HG03095 (cell line): ENCODE measurements around the gene FOXF2.

Experiments
- ATAC-seq: cut with Tn5 transposase; IDR thresholded peaks from one replicate; pipeline ENCODE4 v1.9.1; 2021; ENCODE audit warnings: moderate library complexity; ENCODE audit not compliant: unreplicated experiment

FOXF2 gene

DNA sequence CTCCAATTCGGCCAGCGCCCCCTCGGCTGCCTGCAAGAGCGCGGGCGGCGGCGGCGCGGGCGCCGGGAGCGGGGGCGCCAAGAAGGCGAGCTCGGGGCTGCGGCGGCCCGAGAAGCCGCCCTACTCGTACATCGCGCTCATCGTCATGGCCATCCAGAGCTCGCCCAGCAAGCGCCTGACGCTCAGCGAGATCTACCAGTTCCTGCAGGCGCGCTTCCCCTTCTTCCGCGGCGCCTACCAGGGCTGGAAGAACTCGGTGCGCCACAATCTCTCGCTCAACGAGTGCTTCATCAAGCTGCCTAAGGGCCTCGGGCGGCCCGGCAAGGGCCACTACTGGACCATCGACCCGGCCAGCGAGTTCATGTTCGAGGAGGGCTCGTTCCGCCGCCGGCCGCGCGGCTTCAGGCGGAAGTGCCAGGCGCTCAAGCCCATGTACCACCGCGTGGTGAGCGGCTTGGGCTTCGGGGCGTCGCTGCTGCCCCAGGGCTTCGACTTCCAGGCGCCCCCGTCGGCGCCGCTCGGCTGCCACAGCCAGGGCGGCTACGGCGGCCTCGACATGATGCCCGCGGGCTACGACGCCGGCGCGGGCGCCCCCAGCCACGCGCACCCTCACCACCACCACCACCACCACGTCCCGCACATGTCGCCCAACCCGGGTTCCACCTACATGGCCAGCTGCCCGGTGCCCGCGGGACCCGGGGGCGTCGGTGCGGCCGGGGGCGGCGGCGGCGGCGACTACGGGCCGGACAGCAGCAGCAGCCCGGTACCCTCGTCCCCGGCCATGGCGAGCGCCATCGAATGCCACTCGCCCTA is 963 bp downstream of the FOXF2 start:
- ATAC-seq: no peak

DNA sequence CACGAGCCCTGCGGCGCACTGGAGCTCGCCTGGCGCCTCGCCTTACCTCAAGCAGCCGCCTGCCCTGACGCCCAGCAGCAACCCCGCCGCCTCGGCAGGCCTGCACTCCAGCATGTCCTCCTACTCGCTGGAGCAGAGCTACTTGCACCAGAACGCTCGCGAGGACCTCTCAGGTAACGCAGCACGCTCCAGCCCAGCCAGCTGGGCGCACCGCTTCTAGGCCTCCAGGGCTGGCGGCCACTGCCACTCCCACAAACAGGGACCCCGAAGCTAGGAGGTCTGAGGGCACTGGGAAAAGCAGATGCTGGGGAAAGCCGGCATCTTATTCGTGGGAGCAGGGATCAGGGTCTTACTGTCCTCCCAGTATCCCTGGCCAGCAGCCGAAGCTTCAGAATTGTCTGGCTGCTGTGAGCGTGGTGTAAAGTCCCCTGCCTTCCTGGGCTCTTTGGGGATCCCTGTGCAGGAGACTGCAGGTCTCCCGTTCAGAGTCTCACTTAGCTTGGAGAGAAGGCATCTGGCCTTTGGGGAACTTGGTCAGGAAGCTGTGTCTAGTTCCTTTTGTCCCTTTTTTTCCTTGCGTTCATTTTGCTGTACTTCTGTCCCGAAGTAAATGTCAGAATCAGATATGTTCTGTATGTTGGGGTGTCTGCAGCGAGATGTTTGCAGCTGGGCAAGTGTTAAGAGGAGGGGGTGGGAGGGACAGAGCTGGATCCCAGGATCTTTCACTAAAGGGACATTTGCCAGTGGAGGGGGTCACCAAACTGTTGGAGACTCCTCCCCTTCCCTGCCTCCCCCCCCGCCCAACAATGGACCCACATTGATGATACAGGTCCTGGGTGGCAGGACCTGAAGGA is 1.8 kb downstream of the FOXF2 start:
- no peak for ATAC-seq

DNA sequence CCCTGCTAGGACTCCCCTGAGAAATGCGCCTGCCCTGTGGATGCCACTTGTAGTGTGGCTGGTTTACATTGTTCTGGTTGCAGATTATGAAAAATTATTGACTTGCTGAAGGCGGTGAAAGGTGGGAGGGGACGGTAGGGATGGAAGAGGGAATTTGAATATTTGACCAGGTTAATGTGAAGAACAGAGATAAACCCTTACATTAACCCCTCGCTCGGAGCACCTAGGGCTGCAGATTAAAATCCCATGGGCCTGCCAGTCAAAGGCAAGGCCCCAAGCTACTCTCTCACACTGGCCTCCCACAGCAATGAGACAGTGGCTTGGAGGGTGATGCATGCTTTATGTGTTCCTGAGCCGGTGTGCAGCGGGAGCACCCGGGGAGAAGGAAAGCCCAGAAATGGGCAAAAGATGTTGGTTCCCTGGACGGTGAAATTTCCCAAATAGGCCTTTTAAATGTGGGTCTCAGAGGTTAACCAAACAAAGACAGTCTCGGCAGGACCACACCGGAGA is 2.5 kb downstream of the FOXF2 start:
- no peak for ATAC-seq

DNA sequence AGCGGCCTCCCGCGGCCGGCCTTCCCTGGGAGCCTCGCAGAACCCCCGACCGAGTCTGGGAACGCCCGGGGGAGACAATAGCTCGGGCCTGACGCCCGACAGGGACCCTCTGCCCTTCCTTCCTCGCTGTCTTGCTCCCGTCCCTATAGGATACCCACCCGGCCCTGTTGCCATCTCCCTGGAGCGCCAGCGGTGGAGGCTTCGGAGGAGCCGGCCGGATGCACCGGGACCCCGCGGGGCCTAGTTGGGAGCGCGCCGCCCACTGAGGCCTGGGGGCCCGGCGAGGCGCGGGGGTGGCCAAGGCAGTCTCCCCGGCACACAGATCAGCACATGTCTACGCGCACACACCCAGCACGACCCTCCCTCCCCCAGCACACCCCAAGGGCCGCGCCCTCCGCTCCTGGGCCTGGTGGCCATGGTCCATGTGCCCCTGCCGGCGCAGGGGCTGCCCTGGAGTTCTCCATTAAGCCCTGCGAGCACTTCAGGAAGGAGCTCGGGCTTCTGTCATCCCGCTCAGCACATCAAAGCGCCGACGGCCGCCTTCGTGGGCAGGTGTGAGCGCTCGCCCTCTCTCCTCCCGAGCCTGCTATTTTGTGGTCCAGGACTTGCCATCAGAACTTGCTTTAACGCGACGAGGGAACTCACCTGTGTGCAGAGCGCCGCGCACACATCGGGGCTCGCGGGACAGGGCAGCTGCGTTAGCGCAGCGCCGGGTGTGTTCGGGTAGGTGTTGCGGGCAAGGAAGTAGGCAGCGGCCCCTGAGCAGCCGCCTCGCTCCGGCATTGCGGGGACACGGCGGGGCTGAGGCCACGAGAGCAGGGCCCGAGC is 3.7 kb downstream of the FOXF2 start:
- ATAC-seq: no peak

DNA sequence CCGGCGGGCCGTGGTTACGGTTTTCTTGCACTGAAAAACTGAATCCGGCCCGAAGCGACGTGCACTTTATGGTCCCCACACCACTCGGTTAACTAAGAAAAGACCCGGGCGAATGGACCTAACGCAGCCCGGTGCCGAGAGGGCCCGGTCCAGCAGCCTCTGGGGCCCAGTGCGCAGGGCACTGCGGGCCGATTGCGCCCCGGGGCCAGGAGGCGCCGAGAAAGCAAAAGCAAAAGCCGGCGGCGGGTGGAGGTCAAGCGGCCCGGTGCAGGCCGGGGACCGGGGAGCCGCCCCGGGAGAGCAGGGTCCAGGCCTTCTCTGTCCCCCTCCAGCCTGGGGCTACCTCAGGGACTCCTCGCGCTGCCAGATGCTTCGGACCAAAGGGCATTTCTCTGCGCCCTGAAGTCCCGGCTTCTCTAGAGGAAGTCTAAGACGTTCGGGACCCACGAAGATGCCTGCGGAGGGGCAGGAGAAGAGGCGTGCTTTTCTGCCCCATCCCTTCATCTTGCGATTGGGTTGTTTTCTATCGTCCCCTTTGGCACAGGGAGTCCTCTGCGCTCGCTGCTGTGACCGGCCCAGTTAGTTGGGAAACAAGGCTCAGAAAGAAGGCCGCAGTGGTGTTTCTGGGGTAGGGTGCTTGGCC is 4.4 kb downstream of the FOXF2 start:
- no peak for ATAC-seq

DNA sequence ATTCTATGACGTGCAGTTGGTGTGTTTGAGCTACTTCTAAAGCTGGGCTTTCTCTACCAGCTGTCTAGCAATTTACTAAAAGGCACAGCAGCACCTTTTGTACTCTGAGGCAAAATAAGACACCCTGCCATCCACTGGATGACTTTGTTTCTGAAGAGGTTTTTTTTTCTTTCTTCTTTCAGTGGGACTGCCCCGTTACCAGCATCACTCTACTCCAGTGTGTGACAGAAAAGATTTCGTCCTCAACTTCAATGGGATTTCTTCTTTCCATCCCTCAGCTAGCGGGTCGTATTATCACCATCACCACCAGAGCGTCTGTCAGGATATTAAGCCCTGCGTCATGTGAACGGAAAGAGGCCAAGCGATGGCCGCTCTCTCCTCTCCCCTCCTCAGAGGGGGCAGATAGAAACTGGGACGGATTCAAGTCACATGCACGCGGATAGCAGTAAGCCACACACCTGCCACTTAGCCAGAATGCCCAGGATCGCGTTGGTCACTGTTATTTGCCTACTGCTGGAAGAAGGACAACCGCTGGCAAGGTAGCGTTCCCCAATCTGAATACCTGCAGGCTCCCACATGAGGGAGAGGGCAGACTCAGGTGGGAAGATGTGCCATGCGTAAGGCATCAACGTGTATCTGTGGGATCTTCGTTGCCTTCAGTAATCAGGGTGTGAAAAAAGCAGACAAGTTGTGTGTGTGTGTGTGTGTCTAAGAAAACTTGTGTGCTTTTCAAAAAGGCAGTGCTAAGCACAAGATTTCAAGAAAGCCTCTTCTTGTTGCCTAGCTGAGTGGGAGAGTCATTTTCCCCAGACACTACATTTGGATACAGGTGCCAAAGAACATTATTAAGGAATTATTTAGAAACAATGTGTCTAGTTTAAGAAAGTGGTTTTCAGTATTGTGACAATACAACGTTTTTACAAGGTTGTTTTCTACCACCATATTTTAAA is 5.4 kb downstream of the FOXF2 start:
- ATAC-seq: no peak

DNA sequence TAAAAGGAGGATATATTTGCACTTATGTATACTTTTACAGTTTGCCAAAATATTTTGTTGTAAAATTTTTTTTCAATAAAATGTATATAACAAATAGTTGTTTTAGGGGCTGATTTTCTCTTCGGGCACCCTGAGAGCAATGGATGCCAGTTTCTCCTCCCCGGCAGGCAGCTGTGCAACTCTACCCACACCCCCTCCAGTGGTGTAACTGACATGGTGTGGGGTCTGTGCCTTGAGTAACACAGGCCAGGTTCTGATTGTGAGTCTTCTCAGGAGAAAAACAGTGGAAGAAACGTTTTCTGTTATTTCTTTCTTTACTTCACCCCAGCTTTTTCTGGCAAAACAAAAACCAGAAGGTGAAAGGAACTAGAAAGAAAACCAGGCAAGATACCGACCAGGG is 6.1 kb downstream of the FOXF2 start:
- no peak for ATAC-seq

DNA sequence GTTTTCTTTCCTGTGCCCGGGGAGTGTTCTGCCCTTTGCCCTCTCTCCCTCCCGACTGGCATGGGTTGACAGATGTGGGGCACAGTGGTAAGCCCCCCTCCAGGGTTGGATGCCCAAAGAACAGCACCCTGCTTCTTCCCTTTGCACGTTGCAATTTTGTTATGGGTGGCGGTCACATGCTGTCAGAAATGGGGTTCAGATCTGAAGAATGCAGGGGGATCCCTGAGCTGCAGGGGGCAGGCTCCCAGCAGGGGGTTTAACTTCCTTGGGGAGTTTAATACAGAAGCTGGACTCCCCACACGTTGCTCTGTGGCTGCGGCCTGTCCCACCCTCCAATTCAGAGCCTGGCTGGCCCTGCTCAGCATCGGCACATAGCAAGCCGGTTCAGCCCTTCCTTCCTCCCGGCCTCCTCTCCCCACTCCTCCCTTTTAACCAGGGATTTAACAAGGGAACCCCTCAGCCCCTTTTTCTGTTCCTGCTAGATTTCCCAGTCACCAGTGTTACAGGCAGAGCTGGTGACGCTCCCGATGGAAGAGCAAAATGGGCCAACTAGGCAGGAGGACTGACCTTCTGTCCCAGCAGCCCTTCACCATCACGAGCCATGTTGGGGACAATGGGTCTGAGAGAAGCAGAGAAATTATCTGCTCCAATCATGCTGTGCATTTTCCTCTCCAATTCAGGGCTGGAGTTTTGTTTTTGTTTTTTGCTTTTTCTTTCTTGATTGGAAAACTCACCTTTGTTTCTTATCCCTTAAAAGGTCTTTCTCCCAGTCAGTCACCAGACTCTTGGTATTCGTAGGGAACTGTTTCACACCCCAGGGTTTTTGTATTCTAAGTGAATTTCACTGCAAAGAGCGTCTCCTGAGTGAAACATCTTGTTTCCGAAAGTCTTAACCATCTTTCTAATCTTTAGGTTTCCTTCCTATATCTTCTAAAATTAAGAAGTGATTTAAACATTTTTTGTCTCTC is 6.8 kb downstream of the FOXF2 start:
- no peak for ATAC-seq

DNA sequence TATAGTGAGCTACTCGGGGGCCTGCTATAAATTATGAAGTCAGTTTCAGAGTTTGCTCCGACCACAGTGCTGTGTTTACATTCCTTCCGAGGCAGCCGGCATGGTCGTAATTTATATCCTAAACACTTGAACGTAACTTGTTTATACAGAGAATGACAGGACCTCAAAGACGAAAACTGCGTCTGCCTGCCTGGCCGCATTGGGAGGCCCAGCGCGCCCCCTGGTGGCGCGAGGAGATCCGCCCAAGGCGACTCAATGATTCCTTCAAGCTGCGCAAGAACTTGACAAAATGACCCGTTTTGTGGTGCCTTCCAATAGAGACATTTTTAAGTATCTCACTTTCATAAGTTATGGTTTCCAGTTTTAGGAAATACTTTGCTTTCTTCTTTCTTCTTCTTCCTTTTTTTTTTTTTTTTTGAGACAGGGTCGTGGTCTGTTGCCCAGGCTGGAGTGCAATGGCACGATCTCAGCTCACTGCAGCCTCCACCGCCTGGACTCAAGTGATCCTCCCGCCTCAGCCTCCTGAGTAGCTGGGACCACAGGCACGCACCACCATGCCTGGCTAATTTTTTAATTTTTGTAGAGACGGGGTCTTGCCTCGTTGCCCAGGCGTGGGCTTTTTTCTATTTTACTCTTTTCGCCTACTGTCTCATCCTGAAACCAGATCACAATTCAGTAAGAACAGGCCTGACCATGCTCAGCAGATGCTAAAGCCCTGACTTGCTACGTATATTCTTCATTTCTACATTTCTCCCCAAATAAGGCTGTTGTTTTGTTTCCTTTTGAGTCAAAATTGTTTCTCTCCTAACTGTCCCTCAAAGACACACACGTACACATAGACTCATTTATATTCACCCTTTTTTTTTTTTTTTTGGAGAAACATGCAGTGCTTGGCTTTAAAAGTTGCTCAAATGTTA is 7.8 kb downstream of the FOXF2 start:
- ATAC-seq: peak; percentile 67

DNA sequence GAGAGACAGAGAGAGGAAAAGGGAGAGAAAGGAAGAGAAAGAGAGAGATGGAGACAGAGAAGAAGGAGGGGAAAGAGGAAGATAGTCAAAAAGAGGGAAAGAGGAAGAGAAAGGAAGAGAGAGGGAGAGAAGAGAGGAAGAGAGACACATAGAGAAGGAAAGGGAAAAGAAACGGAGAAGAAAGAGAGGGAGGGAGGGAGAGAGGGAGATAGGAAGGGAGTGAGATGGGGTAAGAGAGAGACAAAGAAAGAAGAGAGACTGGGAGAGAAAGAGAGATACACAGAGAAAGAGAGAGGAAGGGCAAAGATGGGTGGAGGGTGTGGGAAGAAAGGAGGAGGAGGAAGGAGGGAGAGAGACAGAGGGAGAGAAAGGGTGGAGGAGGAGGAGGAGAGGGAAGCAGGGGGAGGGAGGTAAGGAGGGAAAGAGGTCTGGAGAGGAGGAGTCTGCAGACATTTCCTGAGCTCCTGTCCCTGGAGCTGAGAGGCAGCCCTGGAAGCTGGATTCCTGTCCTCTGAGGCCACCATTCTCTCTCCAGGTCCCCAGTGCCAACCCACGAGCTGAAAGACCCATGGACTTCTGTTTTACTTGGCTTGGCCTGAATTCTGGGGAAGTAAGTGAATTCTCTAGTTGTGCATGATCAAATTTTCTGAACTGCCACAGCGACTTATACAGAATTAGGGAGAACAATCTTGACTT is 9.9 kb downstream of the FOXF2 start:
- no peak for ATAC-seq

DNA sequence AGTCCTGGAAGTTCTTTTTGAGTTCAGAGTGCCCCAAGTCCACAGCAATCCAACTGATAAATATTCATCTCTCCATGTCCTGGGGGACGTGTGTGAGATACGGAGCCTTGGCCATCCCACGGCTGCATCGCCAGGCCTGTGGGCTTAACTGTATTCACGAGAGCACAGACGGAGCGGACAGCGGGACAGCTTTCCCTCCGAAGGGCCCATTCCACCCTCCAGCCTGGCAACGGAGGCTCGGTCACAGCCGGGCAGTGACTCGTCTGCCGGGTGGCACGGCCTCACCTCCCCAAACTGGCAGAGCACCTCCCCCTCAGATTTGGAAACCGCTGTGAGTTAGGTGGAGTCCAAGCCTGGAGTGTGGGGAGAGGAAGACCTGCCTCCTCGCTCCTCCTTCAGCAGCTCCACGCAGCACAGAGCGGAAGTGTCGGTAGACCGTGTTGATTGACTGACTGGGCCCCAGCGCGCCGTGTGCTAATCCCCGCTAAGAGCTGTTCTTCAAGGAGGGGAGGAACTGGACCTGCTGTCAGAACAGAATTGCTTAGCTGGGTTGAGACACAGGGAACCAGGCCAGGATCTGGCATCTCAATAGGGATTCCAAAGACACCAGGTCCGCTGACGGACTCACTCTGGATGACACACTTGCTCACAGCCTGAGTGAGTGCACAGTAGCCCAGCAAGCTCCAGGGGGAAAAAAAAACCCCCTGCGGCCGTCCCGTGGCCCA is 10.9 kb downstream of the FOXF2 start:
- ATAC-seq: no peak

DNA sequence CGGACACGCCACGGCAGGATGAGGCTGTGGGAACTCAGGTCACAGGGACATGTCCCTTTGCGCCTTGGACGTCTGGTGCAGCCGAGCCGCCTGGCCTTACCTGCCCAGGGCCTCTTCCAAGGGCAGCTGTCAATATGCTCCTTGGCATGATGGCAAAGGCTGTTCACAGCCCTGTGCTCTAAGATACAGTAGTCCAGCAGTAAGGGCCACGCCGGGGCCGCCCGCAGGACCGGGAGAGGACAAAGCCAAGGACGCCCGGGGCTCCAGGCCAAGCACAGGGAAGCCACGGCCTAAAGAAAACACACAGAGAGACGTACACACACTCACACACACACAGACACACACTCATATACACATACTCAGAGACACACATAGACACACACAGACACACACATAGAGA is 13.0 kb downstream of the FOXF2 start:
- ATAC-seq: no peak

DNA sequence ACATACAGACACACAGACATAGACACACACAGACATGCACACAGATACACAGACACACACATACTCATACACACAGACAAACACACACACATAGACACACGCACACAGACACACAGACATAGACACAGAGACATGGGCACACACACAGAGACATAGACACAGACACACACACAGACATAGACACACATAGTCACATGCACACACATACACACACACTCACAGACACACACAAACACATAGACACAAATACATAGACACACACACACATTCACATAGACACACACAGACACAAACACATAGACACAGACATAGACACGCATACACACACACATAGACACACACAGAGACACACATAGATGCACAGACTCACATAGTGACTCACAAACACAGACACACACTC is 13.5 kb downstream of the FOXF2 start:
- no peak for ATAC-seq

DNA sequence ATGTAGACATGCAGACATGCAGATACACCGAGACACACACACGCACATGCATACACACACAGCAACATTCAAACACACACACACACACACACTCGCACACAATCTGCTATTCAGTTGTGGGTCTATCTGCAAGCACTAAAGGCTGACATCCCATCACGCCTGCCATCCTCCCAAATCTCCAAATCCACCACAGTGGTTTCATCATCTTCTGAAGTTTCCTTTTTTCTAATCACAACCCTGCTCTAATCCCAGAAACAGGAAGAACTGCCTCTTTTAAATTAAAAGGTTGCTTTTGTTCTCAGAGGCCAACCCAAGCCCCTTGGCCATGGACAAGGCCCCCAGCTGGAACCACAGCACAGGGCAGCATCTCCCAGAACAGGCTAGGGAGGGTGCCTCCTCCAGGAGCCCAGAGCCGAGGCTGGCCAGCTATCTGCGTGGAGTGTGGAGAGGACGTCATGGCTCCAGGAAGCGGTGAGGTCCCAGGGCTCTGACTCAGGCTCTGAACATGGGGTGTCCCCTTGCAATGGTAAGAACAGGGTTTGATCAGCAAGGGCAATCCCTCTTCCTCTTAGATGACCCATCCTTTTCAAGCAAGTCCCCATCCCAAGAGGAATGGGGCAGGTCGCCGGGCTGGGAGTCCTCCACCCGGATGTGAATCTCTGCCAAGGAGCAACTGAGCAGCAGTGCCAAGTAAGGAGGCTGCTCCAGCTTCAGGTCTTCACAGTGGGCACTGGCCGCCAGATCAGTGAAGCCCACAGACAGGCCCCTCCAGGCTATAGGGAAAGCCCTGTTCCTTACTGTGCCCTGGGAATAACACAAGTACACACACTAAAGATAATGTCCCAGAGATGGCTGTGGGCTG is 14.7 kb downstream of the FOXF2 start:
- ATAC-seq: no peak

DNA sequence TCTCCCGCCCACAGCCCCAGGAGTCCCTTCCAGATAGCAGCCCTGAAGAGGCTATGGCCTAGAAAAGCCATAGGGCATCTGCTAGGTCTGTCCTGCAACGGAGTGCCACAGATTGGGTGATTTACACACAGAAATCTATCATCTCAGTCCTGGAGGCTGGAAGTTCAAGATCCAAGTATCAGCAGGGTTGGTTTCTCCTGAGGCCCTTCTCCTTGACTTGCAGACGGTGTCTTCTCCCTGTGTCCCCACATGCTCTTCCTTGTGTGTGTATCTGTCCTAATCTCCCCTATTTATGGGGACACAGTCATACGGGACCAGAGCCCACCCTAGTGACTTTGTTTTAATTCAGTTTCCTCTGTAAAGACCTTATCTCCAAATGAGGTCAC is 15.3 kb downstream of the FOXF2 start:
- ATAC-seq: no peak
